Thyroid gland (tissue), 4 donors: ENCODE measurements around the gene MIXL1.

Experiments
- POLR2A ChIP-seq, 2 donors: fragments of 450-650 bp; IDR thresholded peaks; one replicate each; pipeline ENCODE4 v1.6.1; 2017; ENCODE audit warnings: antibody characterized with exemption in 2 of 2, mild to moderate bottlenecking in 2 of 2, moderate library complexity in 1 of 2
- TF ChIP-seq, protein P1 (sequence below), 6 experiments: fragments of 200-600 bp in 3 of 6; fragments of 450-650 bp in 3 of 6; sonication (generic) in 3 of 6; IDR thresholded peaks; one replicate each; pipeline ENCODE4 v1.5.1; 2016 to 2019; ENCODE audit warnings: antibody characterized with exemption in 6 of 6, mild to moderate bottlenecking in 2 of 6, inconsistent platforms in 1 of 6, moderate library complexity in 1 of 6

- TF ChIP-seq, protein P1, sequence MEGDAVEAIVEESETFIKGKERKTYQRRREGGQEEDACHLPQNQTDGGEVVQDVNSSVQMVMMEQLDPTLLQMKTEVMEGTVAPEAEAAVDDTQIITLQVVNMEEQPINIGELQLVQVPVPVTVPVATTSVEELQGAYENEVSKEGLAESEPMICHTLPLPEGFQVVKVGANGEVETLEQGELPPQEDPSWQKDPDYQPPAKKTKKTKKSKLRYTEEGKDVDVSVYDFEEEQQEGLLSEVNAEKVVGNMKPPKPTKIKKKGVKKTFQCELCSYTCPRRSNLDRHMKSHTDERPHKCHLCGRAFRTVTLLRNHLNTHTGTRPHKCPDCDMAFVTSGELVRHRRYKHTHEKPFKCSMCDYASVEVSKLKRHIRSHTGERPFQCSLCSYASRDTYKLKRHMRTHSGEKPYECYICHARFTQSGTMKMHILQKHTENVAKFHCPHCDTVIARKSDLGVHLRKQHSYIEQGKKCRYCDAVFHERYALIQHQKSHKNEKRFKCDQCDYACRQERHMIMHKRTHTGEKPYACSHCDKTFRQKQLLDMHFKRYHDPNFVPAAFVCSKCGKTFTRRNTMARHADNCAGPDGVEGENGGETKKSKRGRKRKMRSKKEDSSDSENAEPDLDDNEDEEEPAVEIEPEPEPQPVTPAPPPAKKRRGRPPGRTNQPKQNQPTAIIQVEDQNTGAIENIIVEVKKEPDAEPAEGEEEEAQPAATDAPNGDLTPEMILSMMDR (IDR thresholded peaks at IDR 0.05), result no peak
- no peak for TF ChIP-seq POLR2A (IDR thresholded peaks at IDR 0.05)
Measured at GRCh38 chr1:226185141-226186036, 38.1 kb upstream of the MIXL1 start.
